Liver (tissue), 3 donors: ENCODE measurements around the gene HSP90AB1.

Experiments
- CTCF ChIP-seq: fragments of 150-350 bp; IDR thresholded peaks from 2 replicates; pipeline ENCODE4 v1.5.1; 2017; ENCODE audit warnings: improper control_type of control experiment, low read depth, low read length; ENCODE audit not compliant: missing input control
- MAX ChIP-seq: IDR thresholded peaks from 2 replicates; pipeline ENCODE4 v1.6.1; 2016; ENCODE audit warnings: antibody characterized with exemption
- TAF1 ChIP-seq: conservative IDR thresholded peaks from 2 replicates; pipeline ENCODE4 v1.6.1; 2016; ENCODE audit warnings: antibody characterized with exemption, mild to moderate bottlenecking
- donor health status: healthy.
- donor health status: healthy.

GRCh38 chr6:44224965-44225305 is 22.0 kb upstream of the HSP90AB1 start:
- no peak for TF ChIP-seq TAF1
- no peak for TF ChIP-seq CTCF
- TF ChIP-seq MAX, result no peak
